Spinal cord (tissue), 10 donors: ENCODE measurements around the gene FGF11. TPM values are rescaled to one million over a fixed set of nuclear protein-coding genes. Genes with fewer than 3 reads are reported as not detected.

Experiments
- DNase-seq, 6 donors: peaks; one replicate each; pipeline versions ENCODE4 v3.0.0 to v3.0.0-alpha.2; 2013 to 2015; ENCODE audit warnings: low spot score in 6 of 6, low read depth in 4 of 6
- H3K27ac ChIP-seq: one replicate; pipeline ENCODE4 v1.5.1; 2013; ENCODE audit warnings: low read depth, low read length, control low read depth
- H3K27me3 ChIP-seq: one replicate; pipeline ENCODE4 v1.6.1; 2013; ENCODE audit warnings: low read length; ENCODE audit not compliant: control insufficient read depth, insufficient read depth
- H3K36me3 ChIP-seq: one replicate; pipeline ENCODE4 v1.6.1; 2013; ENCODE audit warnings: low read length; ENCODE audit not compliant: control insufficient read depth, insufficient read depth
- H3K4me1 ChIP-seq: one replicate; pipeline ENCODE4 v1.6.1; 2013; ENCODE audit warnings: low read length; ENCODE audit not compliant: control insufficient read depth, insufficient read depth
- H3K4me3 ChIP-seq: one replicate; pipeline ENCODE4 v1.5.1; 2013; ENCODE audit warnings: low read depth, low read length, control low read depth
- H3K9me3 ChIP-seq: one replicate; pipeline ENCODE4 v1.6.1; 2013; ENCODE audit warnings: low read length; ENCODE audit not compliant: control insufficient read depth, insufficient read depth
- WGBS: methylation state at CpG from one replicate; pipeline ENCODE4 v1.1.5; 2013; ENCODE audit warnings: missing lambda C conversion rate; ENCODE audit not compliant: insufficient coverage; 5-methylcytosine and 5-hydroxymethylcytosine counted together
- polyA plus RNA-seq, 2 donors: library from polyadenylated mRNA; unstranded; fragments of 120-200 nt; gene quantifications; one replicate each; pipeline ENCODE4 v1.2.1, GENCODE V29; 2013; ENCODE audit not compliant: insufficient read length in 2 of 2
- total RNA-seq, 2 donors: library from RNA; depleted of rRNA in 1 of 2; stranded (reverse); fragments of 120-200 nt in 1 of 2; fragments of >200 nt in 1 of 2; gene quantifications; one replicate each; pipeline versions ENCODE4 v1.2.3 to v1.2.4, GENCODE V29; 2013 to 2014
- donor health status: healthy.

Gene FGF11
- total and polyA plus RNA-seq, 4 donors: 11.2 to 42.2 (median 29.2) TPM

- no peak for DNase-seq
- Histone ChIP-seq H3K36me3 (peaks cover 87% of the 10 kb centered on the region), H3K9me3 (no peaks in the 10 kb centered on the region), H3K27me3 (no peaks in the 10 kb centered on the region), H3K4me3 (no peak overlapping the region), H3K27ac (no peak overlapping the region), H3K4me1 (peaks cover 36% of the 10 kb centered on the region)
- 67% methylated on average over 4 of the region's 6 CpGs for WGBS
Observed at GRCh38 chr17:7416323-7416722, 23.0 kb upstream of the FGF11 start.

GRCh38 chr17:7417056-7417655, 22.2 kb upstream of the FGF11 start:
- Histone ChIP-seq H3K4me3 (no peak overlapping the region), H3K36me3 (peaks cover 84% of the 10 kb centered on the region), H3K4me1 (peaks cover 36% of the 10 kb centered on the region), H3K27ac (no peak overlapping the region), H3K27me3 (no peaks in the 10 kb centered on the region), H3K9me3 (no peaks in the 10 kb centered on the region)
- 93% methylated on average over 42 of the region's 54 CpGs for WGBS
- DNase-seq: no peak

DNA sequence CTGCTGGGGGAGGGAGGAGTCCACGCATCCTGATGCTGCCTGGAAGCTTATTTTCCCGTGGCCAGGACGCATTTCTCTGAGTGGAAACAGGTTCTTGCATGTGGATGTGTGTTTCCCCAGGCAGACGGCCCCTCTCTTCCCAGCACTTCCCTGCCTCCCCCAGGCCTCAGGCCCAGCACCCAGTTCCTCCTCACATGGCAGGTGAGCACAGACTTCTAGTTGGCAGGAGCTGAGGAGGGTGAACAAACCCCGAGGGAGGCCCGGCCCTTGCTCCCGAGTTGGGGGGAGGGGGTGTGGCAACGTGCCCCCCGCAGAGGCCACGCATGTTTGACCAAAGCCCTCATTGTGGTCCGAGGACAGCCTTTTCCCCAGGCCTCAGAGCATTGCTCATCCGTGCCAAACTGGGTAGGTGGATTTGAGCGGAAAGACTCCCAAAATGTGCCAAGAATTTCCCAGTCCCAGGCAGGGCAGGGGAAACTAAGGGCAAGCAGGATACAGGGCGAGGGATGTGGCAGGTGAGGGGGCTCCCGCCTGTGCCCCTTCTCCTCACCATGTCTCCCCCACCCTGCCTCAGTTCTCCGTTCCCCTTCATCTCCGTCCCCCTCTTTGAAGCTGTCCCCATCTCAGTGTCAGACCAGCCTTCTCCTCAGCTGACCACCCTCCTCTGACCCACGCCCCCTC, 20.7 kb upstream of the FGF11 start:
- 41% methylated on average over 13 of the region's 18 CpGs for WGBS
- Histone ChIP-seq H3K4me1 (peaks cover 28% of the 10 kb centered on the region), H3K9me3 (no peaks in the 10 kb centered on the region), H3K4me3 (no peak overlapping the region), H3K27me3 (no peaks in the 10 kb centered on the region), H3K27ac (no peak overlapping the region), H3K36me3 (peaks cover 78% of the 10 kb centered on the region)
- no peak for DNase-seq

GRCh38 chr17:7419819-7420610, 19.3 kb upstream of the FGF11 start, which contains the start of gene SPEM1:
TSS of gene SPEM1 (plus strand) at chr17:7420324. CDS start at chr17:7420385, 61 bp downstream.
- peak in 3 of 6 donors; percentile 25 to 59 (median 55) for DNase-seq
- no peak within 1 kb of the TSS for H3K4me3 ChIP-seq
- no peaks in the 10 kb centered on the region for H3K27me3 ChIP-seq
- no peak within 1 kb of the TSS for H3K27ac ChIP-seq
- H3K9me3 ChIP-seq: no peaks in the 10 kb centered on the region
- H3K4me1 ChIP-seq: peaks cover 24% of the 10 kb centered on the region
- WGBS: 39% methylated on average over 12 of the region's 17 CpGs
- peaks cover 64% of the 10 kb centered on the region for H3K36me3 ChIP-seq

DNA sequence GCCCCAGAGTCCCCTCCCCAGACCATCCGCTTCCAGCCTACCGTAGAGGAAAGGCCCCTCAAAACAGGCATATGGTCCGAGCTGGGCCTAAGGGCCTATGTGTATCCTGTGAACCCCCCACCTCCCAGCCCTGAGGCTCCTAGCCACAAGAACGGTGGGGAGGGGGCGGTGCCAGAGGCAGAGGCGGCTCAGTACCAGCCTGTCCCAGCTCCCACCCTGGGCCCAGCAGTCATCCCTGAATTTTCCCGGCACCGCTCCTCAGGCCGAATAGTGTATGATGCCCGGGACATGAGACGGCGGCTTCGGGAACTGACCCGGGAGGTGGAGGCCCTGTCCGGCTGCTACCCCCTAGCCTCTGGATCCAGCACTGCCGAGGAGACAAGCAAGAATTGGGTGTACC, 18.1 kb upstream of the FGF11 start:
- WGBS: 94% methylated on average over 16 of the region's 16 CpGs
- DNase-seq: no peak
- no peak overlapping the region for H3K27ac ChIP-seq

GRCh38 chr17:7423679-7424078, 15.6 kb upstream of the FGF11 start:
- Histone ChIP-seq H3K4me3 (no peak overlapping the region), H3K27ac (no peak overlapping the region), H3K9me3 (no peaks in the 10 kb centered on the region), H3K4me1 (peaks cover 20% of the 10 kb centered on the region), H3K36me3 (peaks cover 27% of the 10 kb centered on the region), H3K27me3 (no peaks in the 10 kb centered on the region)
- WGBS: 100% methylated on average over 1 of the region's 4 CpGs
- no peak for DNase-seq

More for the DNA sequence above, 18.1 kb upstream of the FGF11 start:
- Histone ChIP-seq H3K27me3 (no peaks in the 10 kb centered on the region), H3K9me3 (no peaks in the 10 kb centered on the region), H3K4me3 (no peak overlapping the region), H3K36me3 (peaks cover 52% of the 10 kb centered on the region), H3K4me1 (peaks cover 24% of the 10 kb centered on the region)

- Histone ChIP-seq H3K27me3 (no peaks in the 10 kb centered on the region), H3K27ac (no peak within 1 kb of the TSS), H3K4me3 (no peak within 1 kb of the TSS), H3K4me1 (peaks cover 6% of the 10 kb centered on the region), H3K36me3 (peaks cover 14% of the 10 kb centered on the region), H3K9me3 (no peaks in the 10 kb centered on the region)
- WGBS: 83% methylated on average over 1 of the region's 7 CpGs
- DNase-seq: no peak
Observed at GRCh38 chr17:7425316-7425715, 14.0 kb upstream of the FGF11 start, which contains the start of gene SPEM2. TSS of gene SPEM2 (plus strand) at chr17:7425616. CDS start at chr17:7425689, 73 bp downstream.

GRCh38 chr17:7425756-7426155, 13.6 kb upstream of the FGF11 start:
- Histone ChIP-seq H3K9me3 (no peaks in the 10 kb centered on the region), H3K4me1 (peaks cover 2% of the 10 kb centered on the region), H3K27me3 (no peaks in the 10 kb centered on the region), H3K36me3 (peaks cover 9% of the 10 kb centered on the region), H3K27ac (no peak overlapping the region), H3K4me3 (no peak overlapping the region)
- DNase-seq: no peak
- WGBS: 96% methylated on average over 7 of the region's 8 CpGs

GRCh38 chr17:7426203-7426863, 13.0 kb upstream of the FGF11 start:
- H3K36me3 ChIP-seq: peaks cover 3% of the 10 kb centered on the region
- H3K27me3 ChIP-seq: no peaks in the 10 kb centered on the region
- H3K27ac ChIP-seq: no peak overlapping the region
- WGBS: 97% methylated on average over 33 of the region's 33 CpGs
- no peak for DNase-seq
- H3K4me3 ChIP-seq: no peak overlapping the region
- H3K9me3 ChIP-seq: no peaks in the 10 kb centered on the region
- no peaks in the 10 kb centered on the region for H3K4me1 ChIP-seq
